Articular chondrocyte of knee joint (primary cell): ENCODE measurements around the gene TTYH1. TPM values are rescaled to one million over a fixed set of nuclear protein-coding genes. Genes with fewer than 3 reads are reported as not detected.

Experiments
- small RNA-seq: library from RNA; depleted of rRNA; stranded (forward); fragments of <200 nt; gene quantifications from one replicate; pipeline ENCODE3, GENCODE V24; 2012
- total RNA-seq: library from RNA; depleted of rRNA; stranded (reverse); fragments of >200 nt; gene quantifications from 2 replicates; pipeline ENCODE4 v1.2.3, GENCODE V29; 2012

TTYH1 gene
- not detected in 2 replicates for total RNA-seq

DNA sequence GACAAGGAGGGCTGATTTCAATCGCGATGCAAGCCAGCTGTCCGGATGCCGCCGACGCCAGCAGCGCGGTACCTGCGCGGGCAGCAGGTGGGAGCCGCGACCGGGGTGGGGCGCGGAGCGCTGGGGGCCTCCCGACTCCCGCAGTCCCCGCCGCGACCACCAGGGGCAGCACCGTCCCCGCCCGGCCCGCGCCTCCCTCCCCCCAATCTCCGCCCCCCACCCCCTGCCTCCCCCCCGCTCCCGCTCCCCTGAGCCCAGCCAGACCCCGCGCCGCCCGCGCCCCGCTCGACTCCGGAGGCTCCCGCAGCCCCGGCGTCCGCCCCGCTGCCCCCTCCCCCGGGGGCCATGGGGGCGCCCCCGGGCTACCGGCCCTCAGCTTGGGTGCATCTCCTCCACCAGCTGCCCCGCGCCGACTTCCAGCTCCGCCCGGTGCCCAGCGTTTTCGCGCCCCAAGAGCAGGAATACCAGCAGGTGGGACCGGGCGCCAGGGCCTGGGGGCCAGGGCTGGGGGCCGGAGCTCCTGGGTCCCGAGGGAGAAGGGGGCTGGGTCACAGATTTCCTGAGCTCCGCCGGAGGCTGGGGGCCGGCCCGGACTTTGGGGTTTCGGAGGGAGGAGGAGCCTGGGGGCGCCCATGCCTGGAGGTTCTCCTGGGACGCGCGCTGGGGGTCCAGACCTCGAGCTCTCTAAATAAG, at the start of gene TTYH1:
TSS of gene TTYH1 (plus strand) at position 257 of the 693 bp plus-strand sequence. CDS start at position 346, 89 bp downstream.

DNA sequence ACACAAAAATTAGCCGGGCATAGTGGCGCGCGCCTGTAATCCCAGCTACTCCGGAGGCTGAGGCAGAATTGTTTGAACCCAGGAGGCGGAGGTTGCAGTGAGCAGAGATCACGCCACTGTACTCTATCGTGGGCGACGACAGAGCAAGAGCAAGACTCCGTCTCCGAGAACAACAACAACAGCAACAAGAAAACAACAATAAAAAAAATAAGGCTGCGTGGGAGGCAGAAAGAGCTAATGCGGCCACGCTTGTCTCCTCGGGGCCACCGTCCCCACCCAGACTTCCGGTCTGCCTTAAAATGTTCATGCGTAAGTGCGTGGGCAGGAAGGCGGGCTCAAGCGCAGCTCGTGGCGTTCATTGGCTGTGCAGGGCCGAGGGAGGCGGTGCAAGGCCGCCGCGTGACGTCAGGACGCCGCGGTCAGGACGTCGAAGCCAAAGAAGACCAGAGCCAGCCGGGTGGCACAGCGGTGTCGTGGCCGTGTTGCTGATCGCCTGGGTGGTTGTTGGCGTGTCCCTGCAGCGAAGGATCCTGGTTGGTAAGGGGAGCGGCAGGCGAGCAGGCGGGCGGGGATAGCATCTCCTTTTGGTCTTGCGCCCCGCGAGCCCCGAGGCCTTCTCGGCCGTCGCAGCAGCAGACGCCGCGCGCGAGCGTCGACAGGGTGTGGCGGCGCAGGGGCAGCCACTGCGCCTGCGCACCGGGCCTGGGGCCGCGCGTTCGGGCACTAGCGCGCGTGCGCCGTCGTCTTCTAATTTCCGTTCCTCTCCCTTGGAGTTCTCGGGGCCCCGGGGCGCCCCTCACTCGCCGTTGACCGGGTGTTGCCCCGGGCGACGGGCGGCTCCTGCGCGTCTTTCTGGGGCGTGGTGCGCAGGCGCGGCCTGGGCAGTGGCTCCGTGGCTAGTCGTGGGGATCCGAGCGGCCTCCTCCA, 33.8 kb downstream of the TTYH1 start, which contains the start of gene LENG8:
TSS of gene LENG8 (plus strand) at position 426 of the 927 bp plus-strand sequence. CDS start 2,146 bp downstream, outside the sequence.

GRCh38 chr19:54463531-54464043, 48.3 kb downstream of the TTYH1 start, which contains the start of gene LENG9:
TSS of gene LENG9 (minus strand) at chr19:54463778. CDS start at chr19:54463526, 252 bp downstream.

DNA sequence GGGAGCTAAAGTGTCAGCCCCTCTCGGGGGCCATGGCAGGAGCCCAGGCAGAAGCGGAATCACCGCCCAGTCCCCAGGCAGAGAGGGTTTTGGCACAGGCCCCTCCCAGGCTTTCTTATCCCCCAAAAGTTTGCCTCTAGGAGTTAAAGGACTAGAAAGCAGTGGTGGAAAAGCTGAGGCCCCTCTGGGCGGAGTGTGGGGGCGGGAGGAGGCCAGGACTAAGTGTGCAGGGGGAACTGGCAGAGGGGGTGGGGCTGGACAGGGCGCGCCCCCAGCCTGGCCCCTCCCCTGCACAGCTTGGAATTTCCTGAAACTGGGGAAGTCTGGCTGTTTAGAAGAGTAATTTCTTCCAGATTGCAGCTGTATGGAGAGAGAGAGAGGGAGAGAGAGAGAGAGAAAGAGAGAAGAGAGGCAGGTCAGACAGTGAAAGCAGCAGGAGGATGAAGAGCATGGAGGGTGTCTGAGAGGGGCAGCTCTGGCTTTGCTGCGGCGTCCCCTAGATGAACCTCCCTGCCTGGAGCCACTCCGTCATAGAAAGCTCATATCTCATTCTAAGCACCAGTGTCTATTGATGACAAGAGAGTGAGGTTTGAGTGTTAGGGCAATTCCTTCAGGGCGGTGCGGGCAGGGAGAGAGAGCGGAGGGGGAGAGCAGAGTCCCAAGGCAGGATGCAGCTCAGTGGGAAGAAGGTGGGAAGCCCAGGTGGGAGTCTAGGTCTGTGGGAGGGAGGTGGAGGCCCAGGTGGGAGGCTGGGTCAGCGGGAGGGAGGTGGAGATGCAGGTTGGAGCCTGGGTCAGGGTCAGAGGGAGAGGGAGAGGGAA, 58.0 kb downstream of the TTYH1 start, which contains the start of gene CDC42EP5:
TSS of gene CDC42EP5 (minus strand) at position 226 of the 821 bp plus-strand sequence. CDS start 7,749 bp downstream, outside the sequence.

Small RNA genes within 50 kb of the gene (small RNA-seq; reads per million reads assigned to genes)
- gene AC245884.3: not detected

Other genes starting within 250 kb of the TTYH1 start
- gene TMC4, start 242.3 kb upstream of the TTYH1 start, total RNA-seq: 1.0 TPM in 1 of 2 replicates, not detected in the other
- gene MBOAT7, start 225.9 kb upstream of the TTYH1 start, total RNA-seq: 25.2 and 25.8 TPM in 2 replicates
- 34.3 and 37.2 TPM in 2 replicates for gene TSEN34, start 224.2 kb upstream of the TTYH1 start, total RNA-seq
- gene RPS9, start 214.6 kb upstream of the TTYH1 start, total RNA-seq: 1,386 and 1,444 TPM in 2 replicates
- not detected in 2 replicates for gene LILRB3, start 192.5 kb upstream of the TTYH1 start, total RNA-seq
- gene LILRA6, start 172.7 kb upstream of the TTYH1 start, total RNA-seq: not detected in 2 replicates
- gene LILRB5, start 158.2 kb upstream of the TTYH1 start, total RNA-seq: not detected in 2 replicates
- not detected in 2 replicates for gene LILRB2, start 134.4 kb upstream of the TTYH1 start, total RNA-seq
- gene LILRA5, start 102.3 kb upstream of the TTYH1 start, total RNA-seq: 0.22 TPM in 1 of 2 replicates, not detected in the other
- not detected in 2 replicates for gene LILRA4, start 76.3 kb upstream of the TTYH1 start, total RNA-seq
- not detected in 2 replicates for gene LAIR1, start 50.5 kb upstream of the TTYH1 start, total RNA-seq
- gene LENG8, start 33.7 kb downstream of the TTYH1 start, total RNA-seq: 43.3 and 47.9 TPM in 2 replicates
- gene LENG9, start 48.3 kb downstream of the TTYH1 start, total RNA-seq: 7.5 and 8.5 TPM in 2 replicates
- gene CDC42EP5, start 57.8 kb downstream of the TTYH1 start, total RNA-seq: 26.3 and 29.1 TPM in 2 replicates
- not detected in 2 replicates for gene LAIR2, start 87.4 kb downstream of the TTYH1 start, total RNA-seq
- not detected in 2 replicates for gene LILRA2, start 158.3 kb downstream of the TTYH1 start, total RNA-seq
- gene LILRA1, start 178.2 kb downstream of the TTYH1 start, total RNA-seq: not detected in 2 replicates
- not detected in 2 replicates for gene LILRB1, start 215.0 kb downstream of the TTYH1 start, total RNA-seq
- gene LILRB4, start 247.5 kb downstream of the TTYH1 start, total RNA-seq: not detected in 2 replicates